ENCODE measurements around the gene LSM12.

GRCh38 chr17:44033861-44034408 lies 32.5 kb downstream of the LSM12 start:
- TF ChIP-seq ZNF341 (tag by site-specific recombination; IDR thresholded peaks at IDR 0.05; ENCODE audit: low read depth) (no peak), ZNF266 (tag by site-specific recombination; IDR thresholded peaks at IDR 0.05; ENCODE audit: low read depth) (no peak), ZBTB20 (tag by site-specific recombination; IDR thresholded peaks at IDR 0.05) (no peak), ZNF473 (tag by site-specific recombination; IDR thresholded peaks at IDR 0.05) (no peak)
- TF ChIP-seq, protein P1, sequence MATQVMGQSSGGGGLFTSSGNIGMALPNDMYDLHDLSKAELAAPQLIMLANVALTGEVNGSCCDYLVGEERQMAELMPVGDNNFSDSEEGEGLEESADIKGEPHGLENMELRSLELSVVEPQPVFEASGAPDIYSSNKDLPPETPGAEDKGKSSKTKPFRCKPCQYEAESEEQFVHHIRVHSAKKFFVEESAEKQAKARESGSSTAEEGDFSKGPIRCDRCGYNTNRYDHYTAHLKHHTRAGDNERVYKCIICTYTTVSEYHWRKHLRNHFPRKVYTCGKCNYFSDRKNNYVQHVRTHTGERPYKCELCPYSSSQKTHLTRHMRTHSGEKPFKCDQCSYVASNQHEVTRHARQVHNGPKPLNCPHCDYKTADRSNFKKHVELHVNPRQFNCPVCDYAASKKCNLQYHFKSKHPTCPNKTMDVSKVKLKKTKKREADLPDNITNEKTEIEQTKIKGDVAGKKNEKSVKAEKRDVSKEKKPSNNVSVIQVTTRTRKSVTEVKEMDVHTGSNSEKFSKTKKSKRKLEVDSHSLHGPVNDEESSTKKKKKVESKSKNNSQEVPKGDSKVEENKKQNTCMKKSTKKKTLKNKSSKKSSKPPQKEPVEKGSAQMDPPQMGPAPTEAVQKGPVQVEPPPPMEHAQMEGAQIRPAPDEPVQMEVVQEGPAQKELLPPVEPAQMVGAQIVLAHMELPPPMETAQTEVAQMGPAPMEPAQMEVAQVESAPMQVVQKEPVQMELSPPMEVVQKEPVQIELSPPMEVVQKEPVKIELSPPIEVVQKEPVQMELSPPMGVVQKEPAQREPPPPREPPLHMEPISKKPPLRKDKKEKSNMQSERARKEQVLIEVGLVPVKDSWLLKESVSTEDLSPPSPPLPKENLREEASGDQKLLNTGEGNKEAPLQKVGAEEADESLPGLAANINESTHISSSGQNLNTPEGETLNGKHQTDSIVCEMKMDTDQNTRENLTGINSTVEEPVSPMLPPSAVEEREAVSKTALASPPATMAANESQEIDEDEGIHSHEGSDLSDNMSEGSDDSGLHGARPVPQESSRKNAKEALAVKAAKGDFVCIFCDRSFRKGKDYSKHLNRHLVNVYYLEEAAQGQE (tag by site-specific recombination; IDR thresholded peaks at IDR 0.05): no peak
- TF ChIP-seq, protein P2, sequence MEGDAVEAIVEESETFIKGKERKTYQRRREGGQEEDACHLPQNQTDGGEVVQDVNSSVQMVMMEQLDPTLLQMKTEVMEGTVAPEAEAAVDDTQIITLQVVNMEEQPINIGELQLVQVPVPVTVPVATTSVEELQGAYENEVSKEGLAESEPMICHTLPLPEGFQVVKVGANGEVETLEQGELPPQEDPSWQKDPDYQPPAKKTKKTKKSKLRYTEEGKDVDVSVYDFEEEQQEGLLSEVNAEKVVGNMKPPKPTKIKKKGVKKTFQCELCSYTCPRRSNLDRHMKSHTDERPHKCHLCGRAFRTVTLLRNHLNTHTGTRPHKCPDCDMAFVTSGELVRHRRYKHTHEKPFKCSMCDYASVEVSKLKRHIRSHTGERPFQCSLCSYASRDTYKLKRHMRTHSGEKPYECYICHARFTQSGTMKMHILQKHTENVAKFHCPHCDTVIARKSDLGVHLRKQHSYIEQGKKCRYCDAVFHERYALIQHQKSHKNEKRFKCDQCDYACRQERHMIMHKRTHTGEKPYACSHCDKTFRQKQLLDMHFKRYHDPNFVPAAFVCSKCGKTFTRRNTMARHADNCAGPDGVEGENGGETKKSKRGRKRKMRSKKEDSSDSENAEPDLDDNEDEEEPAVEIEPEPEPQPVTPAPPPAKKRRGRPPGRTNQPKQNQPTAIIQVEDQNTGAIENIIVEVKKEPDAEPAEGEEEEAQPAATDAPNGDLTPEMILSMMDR (tag by site-specific recombination; IDR thresholded peaks at IDR 0.05): no peak

Data from HEK293 (cell line).